Hepatocyte (in vitro differentiated cells): ENCODE measurements around the gene LEPROT. TPM values are rescaled to one million over a fixed set of nuclear protein-coding genes. Genes with fewer than 3 reads are reported as not detected.

ENCODE experiments used
- DNase-seq: peaks from one replicate; pipeline ENCODE4 v3.0.0-alpha.2; 2016; ENCODE audit warnings: low spot score
- H2AFZ ChIP-seq: fragments of 200-600 bp; sonication (generic); 2 replicates; pipeline ENCODE4 v1.6.0; 2016; ENCODE audit warnings: antibody characterized with exemption, mild to moderate bottlenecking
- H3K27ac ChIP-seq: fragments of 200-600 bp; sonication (generic); 2 replicates; pipeline ENCODE4 v1.5.1; 2016; ENCODE audit warnings: mild to moderate bottlenecking
- H3K27me3 ChIP-seq: fragments of 200-600 bp; sonication (generic); 2 replicates; pipeline ENCODE4 v1.6.1; 2016
- H3K36me3 ChIP-seq: fragments of 200-600 bp; sonication (generic); replicated peaks from 2 replicates; pipeline ENCODE4 v1.5.1; 2016; ENCODE audit warnings: low read depth; ENCODE audit not compliant: insufficient read depth
- H3K4me1 ChIP-seq: fragments of 200-600 bp; sonication (generic); 2 replicates; pipeline ENCODE4 v1.5.1; 2016; ENCODE audit warnings: mild to moderate bottlenecking, moderate library complexity; ENCODE audit not compliant: insufficient read depth
- H3K4me2 ChIP-seq: fragments of 200-600 bp; sonication (generic); 2 replicates; pipeline ENCODE4 v1.6.0; 2016
- H3K4me3 ChIP-seq: fragments of 200-600 bp; sonication (generic); 2 replicates; pipeline ENCODE4 v1.5.1; 2016; ENCODE audit warnings: mild to moderate bottlenecking
- H3K79me2 ChIP-seq: fragments of 200-600 bp; sonication (generic); 2 replicates; pipeline ENCODE4 v1.6.0; 2017; ENCODE audit warnings: mild to moderate bottlenecking
- H3K9me2 ChIP-seq: fragments of 200-600 bp; sonication (generic); replicated peaks from 2 replicates; pipeline ENCODE4 v1.6.0; 2017; ENCODE audit warnings: mild to moderate bottlenecking; ENCODE audit not compliant: insufficient read depth
- H3K9me3 ChIP-seq: fragments of 200-600 bp; sonication (generic); 2 replicates; pipeline ENCODE4 v1.5.1; 2016; ENCODE audit warnings: low read depth, mild to moderate bottlenecking
- H4K20me1 ChIP-seq: fragments of 200-600 bp; sonication (generic); 2 replicates; pipeline ENCODE4 v1.6.0; 2016; ENCODE audit warnings: mild to moderate bottlenecking; ENCODE audit not compliant: insufficient read depth, poor library complexity, severe bottlenecking
- EZH2 ChIP-seq: fragments of 200-600 bp; sonication (generic); IDR thresholded peaks from 2 replicates; pipeline ENCODE4 v1.6.1; 2016; ENCODE audit warnings: antibody characterized with exemption, mild to moderate bottlenecking, borderline replicate concordance
- EZH2phosphoT487 ChIP-seq: fragments of 200-600 bp; sonication (generic); IDR thresholded peaks from one replicate; pipeline ENCODE4 v1.6.1; 2018; ENCODE audit warnings: antibody characterized with exemption, mild to moderate bottlenecking, low read depth, moderate library complexity; ENCODE audit not compliant: unreplicated experiment, severe bottlenecking
- WGBS: methylation state at CpG from one replicate; pipeline ENCODE4 v1.1.6; 2016; ENCODE audit warnings: low lambda C conversion rate; ENCODE audit errors: missing lambda C conversion rate; 5-methylcytosine and 5-hydroxymethylcytosine counted together
- polyA plus RNA-seq: library from polyadenylated mRNA; unstranded; fragments of >200 nt; fragmentation: Nextera tagmentation; extraction: Ambion mirVana; gene quantifications from 2 replicates; pipeline ENCODE4 v1.2.1, GENCODE V29; 2016
- small RNA-seq: library from RNA; depleted of rRNA; stranded (forward); fragments of <200 nt; gene quantifications from one replicate; pipeline ENCODE3, GENCODE V24; 2014
- total RNA-seq: library from RNA; depleted of rRNA; stranded (reverse); fragments of >200 nt; gene quantifications from 2 replicates; pipeline ENCODE4 v1.2.3, GENCODE V29; 2014
- TF ChIP-seq, protein P1 (sequence below): fragments of 200-600 bp; sonication (generic); IDR thresholded peaks from 2 replicates; pipeline ENCODE4 v1.5.1; 2016; ENCODE audit warnings: antibody characterized with exemption, mild to moderate bottlenecking; ENCODE audit not compliant: poor library complexity

LEPROT gene
- total and polyA plus RNA-seq, 2 experiments from 2014 or later, result 89.9 to 97.0 TPM

DNA sequence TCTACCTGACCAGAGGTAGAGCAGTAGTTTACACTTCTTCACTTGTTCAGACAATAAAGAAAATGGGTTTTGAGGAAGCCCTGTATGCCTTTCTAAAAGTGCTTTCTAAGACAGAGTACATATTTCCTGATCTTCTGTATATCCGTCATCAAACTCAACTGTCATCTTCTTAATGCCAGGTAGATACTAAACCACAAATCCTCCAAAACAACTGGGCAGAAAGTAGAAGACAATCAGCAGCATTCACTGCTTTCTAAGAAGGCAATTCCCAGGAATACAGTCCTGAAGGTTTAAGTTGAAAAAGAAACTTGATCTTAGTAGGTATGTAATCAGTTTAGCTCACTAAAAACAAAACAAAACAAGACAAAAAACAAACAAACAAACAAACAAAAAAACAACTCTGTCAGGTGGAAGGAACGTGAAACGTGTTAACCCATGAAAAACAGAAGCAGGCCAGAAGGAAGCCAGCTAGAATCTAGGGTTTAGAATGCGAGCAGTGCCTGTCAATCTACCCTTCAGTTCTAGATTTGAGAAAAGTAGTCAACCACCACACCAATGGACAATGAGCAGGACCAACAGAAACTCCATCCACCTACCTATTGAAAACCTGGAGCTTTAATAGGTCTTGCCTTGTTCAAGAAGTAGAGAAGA, 59.2 kb downstream of the LEPROT start:
- Histone ChIP-seq H3K27ac (no peak overlapping the region), H2AFZ (no peak overlapping the region), H3K4me3 (no peak overlapping the region), H3K9me3 (no peaks in the 10 kb centered on the region), H3K4me1 (no peaks in the 10 kb centered on the region), H3K4me2 (no peak overlapping the region), H4K20me1 (no peaks in the 10 kb centered on the region), H3K36me3 (no peaks in the 10 kb centered on the region), H3K27me3 (no peaks in the 10 kb centered on the region), H3K9me2 (no peaks in the 10 kb centered on the region), H3K79me2 (no peaks in the 10 kb centered on the region)
- no peak for TF ChIP-seq EZH2phosphoT487
- no peak for TF ChIP-seq EZH2
- no peak for DNase-seq
- WGBS, result 93% methylated on average over 4 of the region's 4 CpGs

GRCh38 chr1:65480684-65481405, 60.4 kb downstream of the LEPROT start:
- Histone ChIP-seq H2AFZ (no peak overlapping the region), H3K9me3 (no peaks in the 10 kb centered on the region), H3K36me3 (no peaks in the 10 kb centered on the region), H3K4me3 (no peak overlapping the region), H3K27me3 (no peaks in the 10 kb centered on the region), H3K9me2 (no peaks in the 10 kb centered on the region), H3K4me2 (no peak overlapping the region), H3K27ac (no peak overlapping the region), H3K4me1 (no peaks in the 10 kb centered on the region), H4K20me1 (no peaks in the 10 kb centered on the region), H3K79me2 (no peaks in the 10 kb centered on the region)
- WGBS, result 77% methylated on average over 4 of the region's 4 CpGs
- DNase-seq, result no peak
- TF ChIP-seq EZH2phosphoT487, result no peak
- TF ChIP-seq, protein P1, sequence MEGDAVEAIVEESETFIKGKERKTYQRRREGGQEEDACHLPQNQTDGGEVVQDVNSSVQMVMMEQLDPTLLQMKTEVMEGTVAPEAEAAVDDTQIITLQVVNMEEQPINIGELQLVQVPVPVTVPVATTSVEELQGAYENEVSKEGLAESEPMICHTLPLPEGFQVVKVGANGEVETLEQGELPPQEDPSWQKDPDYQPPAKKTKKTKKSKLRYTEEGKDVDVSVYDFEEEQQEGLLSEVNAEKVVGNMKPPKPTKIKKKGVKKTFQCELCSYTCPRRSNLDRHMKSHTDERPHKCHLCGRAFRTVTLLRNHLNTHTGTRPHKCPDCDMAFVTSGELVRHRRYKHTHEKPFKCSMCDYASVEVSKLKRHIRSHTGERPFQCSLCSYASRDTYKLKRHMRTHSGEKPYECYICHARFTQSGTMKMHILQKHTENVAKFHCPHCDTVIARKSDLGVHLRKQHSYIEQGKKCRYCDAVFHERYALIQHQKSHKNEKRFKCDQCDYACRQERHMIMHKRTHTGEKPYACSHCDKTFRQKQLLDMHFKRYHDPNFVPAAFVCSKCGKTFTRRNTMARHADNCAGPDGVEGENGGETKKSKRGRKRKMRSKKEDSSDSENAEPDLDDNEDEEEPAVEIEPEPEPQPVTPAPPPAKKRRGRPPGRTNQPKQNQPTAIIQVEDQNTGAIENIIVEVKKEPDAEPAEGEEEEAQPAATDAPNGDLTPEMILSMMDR, result no peak
- no peak for TF ChIP-seq EZH2

DNA sequence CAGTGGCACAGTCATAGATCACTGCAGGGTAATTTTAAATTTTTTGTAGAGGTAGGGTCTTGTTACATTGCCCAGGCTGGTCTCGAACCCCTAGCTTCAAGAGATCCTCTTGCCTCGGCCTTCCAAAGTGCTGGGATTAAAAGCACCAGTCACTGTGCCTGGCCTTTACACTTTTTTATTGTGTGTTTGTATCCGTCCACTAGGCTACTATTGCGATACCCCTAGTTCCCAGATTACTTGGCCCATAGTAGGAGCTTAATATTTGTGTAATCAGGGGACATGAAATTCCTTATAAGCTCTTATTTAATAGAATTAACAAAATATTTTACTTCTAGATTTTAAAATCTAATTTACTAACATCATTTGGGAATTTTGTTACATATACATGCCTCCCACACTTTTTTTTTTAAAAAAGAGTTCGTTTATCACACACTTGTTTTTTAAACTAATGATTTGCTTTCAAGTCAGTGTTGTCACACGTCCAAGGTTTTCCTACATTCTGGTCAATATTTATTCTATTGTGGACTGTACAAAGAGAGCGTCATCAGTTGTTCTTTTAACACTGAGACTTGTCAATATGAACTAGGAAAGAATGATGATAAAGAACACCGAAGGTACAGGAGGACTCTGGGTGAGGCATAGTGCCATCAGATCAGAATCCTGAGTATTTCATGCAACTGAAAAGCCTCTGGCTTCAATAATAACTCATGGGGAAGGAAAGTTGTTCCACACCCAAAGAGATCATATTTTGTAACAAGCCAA, 63.7 kb downstream of the LEPROT start:
- WGBS, result 76% methylated on average over 8 of the region's 8 CpGs
- no peak for DNase-seq
- H3K79me2 ChIP-seq, result no peaks in the 10 kb centered on the region

More for the DNA sequence above, 63.7 kb downstream of the LEPROT start:
- Histone ChIP-seq H3K36me3 (no peaks in the 10 kb centered on the region), H3K4me2 (no peak overlapping the region), H3K27ac (no peak overlapping the region), H3K9me3 (no peaks in the 10 kb centered on the region), H4K20me1 (no peaks in the 10 kb centered on the region), H2AFZ (no peak overlapping the region), H3K27me3 (no peaks in the 10 kb centered on the region), H3K9me2 (no peaks in the 10 kb centered on the region), H3K4me3 (no peak overlapping the region), H3K4me1 (no peaks in the 10 kb centered on the region)
- TF ChIP-seq EZH2phosphoT487, result no peak
- TF ChIP-seq, protein P1, result no peak
- TF ChIP-seq EZH2, result no peak

Small RNAs within 50 kb of the gene (small RNA-seq; reads per million reads assigned to genes)
- not detected for gene RNU2-15P

Other genes with a start within 250 kb of the LEPROT start
- gene DNAJC6, start 111.1 kb upstream of the LEPROT start, total RNA-seq, result 5.7 and 11.2 TPM in 2 replicates
- 6.0 and 9.3 TPM in 2 replicates for gene DNAJC6, start 111.1 kb upstream of the LEPROT start, polyA plus RNA-seq
- gene LEPR, start within 50 bp of the LEPROT start, total RNA-seq, result 6.1 and 6.4 TPM in 2 replicates
- gene LEPR, start within 50 bp of the LEPROT start, polyA plus RNA-seq, result 1.3 and 4.1 TPM in 2 replicates